Immature natural killer cell (primary cell): ENCODE data around the gene TAS1R1. TPM values are rescaled to one million over a fixed set of nuclear protein-coding genes. Genes with fewer than 3 reads are reported as not detected.
A peak's percentile ranks its signal among the peaks of the same experiment; 100 is the strongest.

Source experiments
- DNase-seq, 3 donors: peaks; one replicate each; pipeline ENCODE4 v3.0.0; 2022; ENCODE audit warnings: mixed read lengths in 1 of 3
- H3K27ac Mint-ChIP-seq, 6 donors: one replicate each; pipeline ENCODE4 v1.8.0; 2020; ENCODE audit warnings: mixed read lengths in 6 of 6, mild to moderate bottlenecking in 5 of 6, inconsistent platforms in 4 of 6, moderate library complexity in 3 of 6
- H3K27me3 Mint-ChIP-seq, 3 donors: one replicate each; pipeline ENCODE4 v1.8.0; 2020 to 2021; ENCODE audit warnings: low read depth in 3 of 3, mild to moderate bottlenecking in 3 of 3, mixed read lengths in 3 of 3, moderate library complexity in 3 of 3, inconsistent platforms in 1 of 3
- H3K36me3 Mint-ChIP-seq, 3 donors: one replicate each; pipeline ENCODE4 v1.8.0; 2020; ENCODE audit warnings: mixed read lengths in 3 of 3, inconsistent platforms in 2 of 3, mild to moderate bottlenecking in 2 of 3
- H3K4me1 Mint-ChIP-seq, 2 donors: one replicate each; pipeline ENCODE4 v1.8.0; 2020; ENCODE audit warnings: inconsistent platforms in 2 of 2, mild to moderate bottlenecking in 2 of 2, mixed read lengths in 2 of 2, moderate library complexity in 1 of 2
- H3K4me3 Mint-ChIP-seq, 5 donors: one replicate each; pipeline ENCODE4 v1.8.0; 2020; ENCODE audit warnings: mild to moderate bottlenecking in 5 of 5, mixed read lengths in 5 of 5, inconsistent platforms in 3 of 5, moderate library complexity in 3 of 5
- H3K9me3 Mint-ChIP-seq, 6 donors: one replicate each; pipeline ENCODE4 v1.8.0; 2020; ENCODE audit warnings: mild to moderate bottlenecking in 6 of 6, mixed read lengths in 6 of 6, inconsistent platforms in 4 of 6, moderate library complexity in 3 of 6
- polyA plus RNA-seq, 3 donors: library from polyadenylated mRNA; unstranded; fragments of 300-500 nt; fragmentation: Illumina TruSeq; gene quantifications; one replicate each; pipeline ENCODE4 v1.2.3, GENCODE V29; 2021

TAS1R1 gene
- polyA plus RNA-seq, 3 donors from 2014 or later = 0.16 TPM; not detected in 2

- no peak for DNase-seq
- peak overlapping the region in 4 of 5 donors; percentile 21 to 51 (median 44) for H3K4me3 Mint-ChIP-seq
- peaks cover 4 to 8% (median 6%) of the 10 kb centered on the region in 3 donors for H3K27me3 Mint-ChIP-seq
- H3K36me3 Mint-ChIP-seq = no peaks in the 10 kb centered on the region
- no peaks in the 10 kb centered on the region for H3K9me3 Mint-ChIP-seq
- H3K27ac Mint-ChIP-seq = peak overlapping the region; percentile 61 to 84 (median 66)
- peaks cover 37 to 46% of the 10 kb centered on the region in 2 donors for H3K4me1 Mint-ChIP-seq
Measured at GRCh38 chr1:6582370-6582769, 27.3 kb downstream of the TAS1R1 start.

- Mint-ChIP-seq H3K4me3 (no peak overlapping the region), H3K36me3 (no peaks in the 10 kb centered on the region), H3K4me1 (peaks cover 33 to 41% of the 10 kb centered on the region in 2 donors), H3K9me3 (no peaks in the 10 kb centered on the region), H3K27me3 (peaks cover 4 to 10% (median 6%) of the 10 kb centered on the region in 3 donors), H3K27ac (peak overlapping the region in 2 of 6 donors; percentile 35 to 42)
- no peak for DNase-seq
Measured at GRCh38 chr1:6584126-6585080, 29.3 kb downstream of the TAS1R1 start.

GRCh38 chr1:6585081-6585722, 30.1 kb downstream of the TAS1R1 start:
- DNase-seq = no peak
- H3K27ac Mint-ChIP-seq = peak overlapping the region in 1 of 6 donors; percentile 42
- no peak overlapping the region for H3K4me3 Mint-ChIP-seq
- peaks cover 0 to 5% (median 4%) of the 10 kb centered on the region in 3 donors for H3K27me3 Mint-ChIP-seq
- no peaks in the 10 kb centered on the region for H3K9me3 Mint-ChIP-seq
- peaks cover 28 to 36% of the 10 kb centered on the region in 2 donors for H3K4me1 Mint-ChIP-seq
- H3K36me3 Mint-ChIP-seq = no peaks in the 10 kb centered on the region

- H3K27me3 Mint-ChIP-seq = peaks cover 0 to 5% (median 4%) of the 10 kb centered on the region in 3 donors
- H3K9me3 Mint-ChIP-seq = no peaks in the 10 kb centered on the region
- no peak for DNase-seq
- no peak overlapping the region for H3K4me3 Mint-ChIP-seq
- H3K36me3 Mint-ChIP-seq = no peaks in the 10 kb centered on the region
- H3K27ac Mint-ChIP-seq = no peak overlapping the region
- H3K4me1 Mint-ChIP-seq = peaks cover 26 to 36% of the 10 kb centered on the region in 2 donors
Measured at GRCh38 chr1:6585841-6586240, 30.7 kb downstream of the TAS1R1 start.

GRCh38 chr1:6586404-6586816, 31.3 kb downstream of the TAS1R1 start:
- no peak overlapping the region for H3K4me3 Mint-ChIP-seq
- no peaks in the 10 kb centered on the region for H3K9me3 Mint-ChIP-seq
- DNase-seq = no peak
- peaks cover 0 to 5% (median 4%) of the 10 kb centered on the region in 3 donors for H3K27me3 Mint-ChIP-seq
- H3K4me1 Mint-ChIP-seq = peaks cover 26 to 36% of the 10 kb centered on the region in 2 donors
- no peaks in the 10 kb centered on the region for H3K36me3 Mint-ChIP-seq
- H3K27ac Mint-ChIP-seq = no peak overlapping the region

- H3K27ac Mint-ChIP-seq = peak overlapping the region in 1 of 6 donors; percentile 17
- peaks cover 29 to 36% of the 10 kb centered on the region in 2 donors for H3K4me1 Mint-ChIP-seq
- H3K36me3 Mint-ChIP-seq = no peaks in the 10 kb centered on the region
- H3K27me3 Mint-ChIP-seq = peaks cover 0 to 5% (median 2%) of the 10 kb centered on the region in 3 donors
- no peak for DNase-seq
- no peak overlapping the region for H3K4me3 Mint-ChIP-seq
- H3K9me3 Mint-ChIP-seq = no peaks in the 10 kb centered on the region
Measured at GRCh38 chr1:6587261-6588005, 32.3 kb downstream of the TAS1R1 start.

GRCh38 chr1:6588128-6588892, 33.2 kb downstream of the TAS1R1 start:
- Mint-ChIP-seq H3K4me3 (no peak overlapping the region), H3K4me1 (peaks cover 29 to 39% of the 10 kb centered on the region in 2 donors), H3K27me3 (peaks cover 0 to 5% (median 2%) of the 10 kb centered on the region in 3 donors), H3K36me3 (no peaks in the 10 kb centered on the region), H3K9me3 (no peaks in the 10 kb centered on the region), H3K27ac (peak overlapping the region in 1 of 6 donors; percentile 17)
- DNase-seq = no peak

GRCh38 chr1:6588893-6589520, 33.9 kb downstream of the TAS1R1 start:
- Mint-ChIP-seq H3K4me3 (no peak overlapping the region), H3K4me1 (peaks cover 31 to 43% of the 10 kb centered on the region in 2 donors), H3K27ac (peak overlapping the region in 1 of 6 donors; percentile 2)

GRCh38 chr1:6590046-6590445, 34.9 kb downstream of the TAS1R1 start:
- Mint-ChIP-seq H3K27ac (no peak overlapping the region), H3K4me3 (no peak overlapping the region), H3K27me3 (peaks cover 0 to 3% (median 3%) of the 10 kb centered on the region in 3 donors), H3K36me3 (peaks cover 0 to 9% (median 0%) of the 10 kb centered on the region in 3 donors), H3K9me3 (no peaks in the 10 kb centered on the region), H3K4me1 (peaks cover 27 to 41% of the 10 kb centered on the region in 2 donors)
- no peak for DNase-seq

More at GRCh38 chr1:6588893-6589520, 33.9 kb downstream of the TAS1R1 start:
- H3K36me3 Mint-ChIP-seq = peaks cover 0 to 3% (median 0%) of the 10 kb centered on the region in 3 donors
- peaks cover 0 to 5% (median 2%) of the 10 kb centered on the region in 3 donors for H3K27me3 Mint-ChIP-seq
- DNase-seq = no peak
- H3K9me3 Mint-ChIP-seq = no peaks in the 10 kb centered on the region

- peak overlapping the region in 4 of 5 donors; percentile 32 to 71 (median 54) for H3K4me3 Mint-ChIP-seq
- peaks cover 0 to 21% (median 0%) of the 10 kb centered on the region in 3 donors for H3K36me3 Mint-ChIP-seq
- H3K4me1 Mint-ChIP-seq = peaks cover 37 to 53% of the 10 kb centered on the region in 2 donors
- peaks cover under 1 to 3% (median 3%) of the 10 kb centered on the region in 3 donors for H3K27me3 Mint-ChIP-seq
- peak overlapping the region; percentile 34 to 80 (median 66) for H3K27ac Mint-ChIP-seq
- DNase-seq = peak in 2 of 3 donors; percentile 36 to 37
- H3K9me3 Mint-ChIP-seq = no peaks in the 10 kb centered on the region
Measured at GRCh38 chr1:6591222-6591621, 36.1 kb downstream of the TAS1R1 start.

GRCh38 chr1:6591644-6592043, 36.5 kb downstream of the TAS1R1 start:
- H3K4me3 Mint-ChIP-seq = peak overlapping the region in 4 of 5 donors; percentile 11 to 57 (median 38)
- H3K36me3 Mint-ChIP-seq = peaks cover 0 to 25% (median 0%) of the 10 kb centered on the region in 3 donors

GRCh38 chr1:6592441-6592840, 37.3 kb downstream of the TAS1R1 start:
- no peaks in the 10 kb centered on the region for H3K9me3 Mint-ChIP-seq
- H3K36me3 Mint-ChIP-seq = peaks cover 0 to 25% (median 0%) of the 10 kb centered on the region in 3 donors
- peaks cover 43 to 59% of the 10 kb centered on the region in 2 donors for H3K4me1 Mint-ChIP-seq
- H3K27me3 Mint-ChIP-seq = peaks cover 1 to 3% (median 3%) of the 10 kb centered on the region in 3 donors
- peak overlapping the region in 4 of 5 donors; percentile 21 to 53 (median 33) for H3K4me3 Mint-ChIP-seq
- peak overlapping the region in 4 of 6 donors; percentile 19 to 80 (median 48) for H3K27ac Mint-ChIP-seq
- peak in 1 of 3 donors; percentile 39 for DNase-seq

More at GRCh38 chr1:6591644-6592043, 36.5 kb downstream of the TAS1R1 start:
- H3K9me3 Mint-ChIP-seq = no peaks in the 10 kb centered on the region
- H3K27ac Mint-ChIP-seq = peak overlapping the region in 4 of 6 donors; percentile 12 to 80 (median 66)
- peaks cover 40 to 57% of the 10 kb centered on the region in 2 donors for H3K4me1 Mint-ChIP-seq
- H3K27me3 Mint-ChIP-seq = peaks cover 1 to 3% (median 3%) of the 10 kb centered on the region in 3 donors
- DNase-seq = no peak
